ENCODE measurements around the gene SHISA6.
"Not testable (repeated sequence)": the region's sequence is repeated elsewhere in the genome, so short reads cannot be mapped to it uniquely, and the experiment has no call there.

SHISA6 gene

DNA sequence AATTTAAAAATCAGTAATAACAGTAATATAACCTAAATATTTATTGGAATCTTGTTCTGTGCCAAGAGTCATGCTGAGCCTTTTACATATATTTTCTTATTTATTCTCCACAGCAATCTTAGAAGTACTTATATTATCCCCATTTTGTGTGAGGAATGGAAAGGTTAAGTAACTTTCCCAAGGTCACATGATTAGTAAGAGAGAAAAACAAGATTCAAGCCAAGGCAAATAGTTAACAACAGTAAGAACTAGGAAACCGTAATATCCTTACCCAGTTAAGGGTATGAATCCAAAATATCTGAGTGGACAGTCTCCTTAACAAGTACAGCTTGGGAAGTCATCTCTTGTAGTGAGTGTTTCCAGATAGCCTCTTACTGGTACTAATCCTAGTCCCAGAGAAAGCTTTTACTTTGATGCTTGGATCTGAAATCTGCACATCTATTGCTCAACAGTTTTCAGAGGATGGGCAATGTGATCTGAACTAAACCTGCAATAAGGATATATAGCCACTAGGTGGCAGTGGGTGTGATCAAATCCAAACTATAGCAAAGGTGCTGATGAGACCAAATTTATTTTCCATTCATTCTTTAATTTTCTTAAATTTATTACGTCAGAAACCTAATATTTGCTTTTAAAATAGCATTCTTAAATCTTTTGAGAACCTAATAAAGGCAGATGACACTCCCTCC is 23.3 kb downstream of the SHISA6 start:
- no peak for DNase-seq (ENCODE audit: low read depth in 2 of 2, low spot score in 1 of 2)

DNA sequence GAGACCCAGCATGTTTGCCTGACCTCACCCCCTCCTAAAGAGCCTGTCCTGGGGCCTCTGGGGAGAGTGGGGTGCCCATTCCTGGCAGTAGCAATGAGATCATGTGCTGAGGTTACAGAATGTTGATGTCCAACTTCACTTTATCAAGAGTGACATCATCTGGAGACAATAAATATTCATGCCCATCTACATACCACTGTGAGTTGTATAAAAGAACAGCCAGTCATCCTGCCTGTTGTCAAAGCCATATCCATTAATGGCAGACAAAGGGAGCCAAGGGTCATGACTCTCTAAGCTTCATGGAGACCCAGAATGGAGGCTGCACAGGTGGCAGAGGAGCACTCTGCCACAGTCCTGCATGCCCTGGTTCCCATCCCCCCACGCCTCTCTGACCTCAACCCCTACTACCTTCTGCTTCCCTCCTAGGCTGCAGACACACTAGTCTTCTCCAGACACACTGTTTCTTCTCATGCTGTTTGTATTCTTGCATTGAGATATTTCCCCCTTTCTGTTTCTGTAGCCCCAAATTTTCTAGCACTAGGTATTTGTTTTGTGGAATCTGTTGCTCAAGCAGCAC is 27.1 kb downstream of the SHISA6 start:
- DNase-seq (ENCODE audit: low read depth in 2 of 2, low spot score in 1 of 2) = no peak

DNA sequence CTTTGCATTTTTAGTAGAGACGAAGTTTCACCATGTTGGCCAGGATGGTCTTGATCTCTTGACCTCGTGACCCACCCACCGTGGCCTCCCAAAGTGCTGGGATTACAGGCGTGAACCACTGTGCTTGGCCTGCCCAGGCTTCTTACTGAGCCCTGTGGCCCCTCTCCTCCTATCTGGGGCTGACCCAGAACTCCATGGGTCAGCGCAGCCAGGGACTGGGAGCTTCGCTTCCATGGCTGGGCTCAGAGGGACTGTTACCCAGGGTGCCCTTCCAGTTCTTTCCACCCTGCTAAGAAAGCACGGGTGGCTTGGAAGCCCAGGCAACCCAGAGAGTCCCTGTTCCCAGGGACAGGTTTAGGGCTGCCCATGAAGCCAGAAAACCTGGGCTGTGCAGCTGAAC is 28.2 kb downstream of the SHISA6 start:
- DNase-seq (ENCODE audit: low read depth in 2 of 2, low spot score in 1 of 2) = no peak

DNA sequence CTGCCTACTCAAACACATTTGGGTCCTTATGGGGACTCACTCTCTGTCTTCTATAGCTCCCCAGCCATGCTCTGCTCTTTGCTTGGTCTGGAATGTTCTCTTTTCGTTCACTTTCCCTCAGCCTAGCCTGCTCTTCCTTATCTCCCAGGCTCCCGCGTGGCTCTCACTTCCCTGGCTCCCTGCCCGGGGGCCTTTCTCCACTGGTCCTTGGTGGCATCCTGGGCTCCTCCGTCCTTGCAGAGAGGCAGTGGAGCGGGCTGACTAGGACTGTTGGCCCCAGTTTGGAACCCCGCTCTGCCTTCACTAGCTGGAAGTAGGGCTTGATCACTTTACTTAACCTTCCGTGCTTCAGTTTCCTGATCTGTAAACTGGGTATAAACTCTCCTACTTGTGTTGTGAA is 31.2 kb downstream of the SHISA6 start:
- no peak for DNase-seq (ENCODE audit: low read depth in 2 of 2, low spot score in 1 of 2)

DNA sequence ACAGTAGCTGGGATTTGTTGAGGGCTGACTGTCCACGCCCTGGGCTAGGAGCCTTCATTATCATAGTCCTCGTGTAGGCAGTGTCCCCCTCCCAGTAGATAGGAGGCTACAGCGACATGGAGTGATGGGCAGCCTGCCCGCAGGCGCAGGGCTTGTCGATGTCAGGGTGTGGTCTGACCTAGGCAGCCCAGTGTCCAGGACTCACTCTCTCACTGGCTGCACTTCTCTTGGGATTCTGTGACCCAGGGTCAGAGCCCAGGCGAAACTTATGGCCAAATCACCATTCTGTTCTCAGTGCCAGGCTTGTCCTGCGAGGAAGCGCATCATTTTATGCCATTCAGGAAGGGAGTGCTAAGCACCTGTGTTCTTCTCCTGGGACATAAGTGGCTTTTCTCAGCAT is 32.6 kb downstream of the SHISA6 start:
- DNase-seq (ENCODE audit: low read depth in 2 of 2, low spot score in 1 of 2) = no peak

DNA sequence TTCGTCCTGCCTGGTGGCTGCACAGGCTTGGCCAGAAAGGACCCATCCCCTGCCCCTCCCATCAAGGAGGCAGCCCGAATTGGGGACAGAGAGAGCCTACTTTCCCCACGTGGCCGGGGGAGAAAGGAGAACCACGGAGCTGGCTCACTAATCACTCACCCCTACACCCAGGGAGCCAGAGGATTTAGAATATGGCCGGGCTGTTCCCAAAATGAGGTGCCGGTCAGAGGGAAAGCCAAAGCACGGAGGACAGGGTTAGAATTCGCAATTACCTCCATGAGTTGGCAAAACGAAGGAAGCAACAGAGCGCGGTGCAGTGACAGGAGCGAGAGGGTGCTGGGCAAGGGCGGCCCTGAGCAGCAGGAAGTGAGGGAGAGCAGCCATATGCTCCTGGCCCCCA is 33.1 kb downstream of the SHISA6 start:
- DNase-seq (ENCODE audit: low read depth in 2 of 2, low spot score in 1 of 2) = no peak

DNA sequence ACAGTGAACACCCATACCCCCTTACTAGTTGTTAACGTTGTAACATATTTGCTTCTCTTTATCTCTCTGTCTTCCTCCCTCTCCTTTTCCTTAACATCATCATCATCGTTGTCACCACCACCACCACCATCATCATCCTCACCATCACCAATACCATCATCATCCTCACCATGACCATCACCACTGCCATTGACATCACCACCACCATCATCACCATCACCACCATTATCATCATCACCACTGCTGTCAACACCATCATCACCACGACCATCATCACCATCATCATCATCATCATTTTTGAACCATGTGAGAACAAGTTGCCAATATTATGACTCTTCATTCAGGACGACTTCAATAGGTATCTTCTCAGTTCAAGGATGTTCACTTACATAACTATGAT is 35.5 kb downstream of the SHISA6 start:
- no peak for DNase-seq (ENCODE audit: low read depth in 2 of 2, low spot score in 1 of 2)

DNA sequence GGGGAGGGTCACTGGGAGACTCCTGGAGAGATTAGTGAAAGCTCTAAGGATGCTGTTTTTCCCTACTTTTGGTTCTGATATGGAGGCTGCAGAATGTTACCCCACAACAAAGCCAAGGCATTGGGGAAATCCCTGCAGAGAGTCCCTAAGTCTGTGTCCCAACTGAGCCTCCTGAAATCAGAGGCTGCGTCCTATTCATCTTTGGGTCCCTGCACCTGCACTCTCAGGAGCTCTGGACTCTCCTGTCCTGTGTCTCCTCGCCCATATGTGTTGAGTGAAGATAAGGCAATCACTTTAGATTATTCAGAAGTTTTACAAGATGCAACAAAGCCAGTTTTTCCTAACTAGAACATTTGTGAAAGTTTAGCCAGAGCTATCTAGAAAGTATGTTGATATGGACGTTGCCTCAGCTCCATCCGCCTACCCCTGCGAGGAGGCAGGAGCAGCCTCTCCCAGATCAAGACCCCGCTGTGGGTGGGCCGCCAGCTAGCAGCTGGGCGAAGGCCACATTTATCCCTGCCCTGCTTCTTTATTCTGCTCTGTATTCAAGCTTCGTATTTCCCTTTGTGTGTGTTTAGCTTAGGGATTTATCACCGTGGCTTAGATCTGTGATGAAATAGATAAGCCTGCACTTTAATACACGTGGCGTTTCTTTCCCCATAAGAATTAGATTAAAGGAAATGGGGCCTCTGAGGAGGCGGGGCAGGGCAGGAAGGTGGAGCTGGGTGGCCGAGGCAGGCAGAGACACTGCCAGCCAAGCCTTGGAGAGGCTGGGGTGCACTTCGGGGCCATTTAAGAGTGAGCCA is 37.4 kb downstream of the SHISA6 start:
- DNase-seq (ENCODE audit: low read depth in 2 of 2, low spot score in 1 of 2) = no peak

DNA sequence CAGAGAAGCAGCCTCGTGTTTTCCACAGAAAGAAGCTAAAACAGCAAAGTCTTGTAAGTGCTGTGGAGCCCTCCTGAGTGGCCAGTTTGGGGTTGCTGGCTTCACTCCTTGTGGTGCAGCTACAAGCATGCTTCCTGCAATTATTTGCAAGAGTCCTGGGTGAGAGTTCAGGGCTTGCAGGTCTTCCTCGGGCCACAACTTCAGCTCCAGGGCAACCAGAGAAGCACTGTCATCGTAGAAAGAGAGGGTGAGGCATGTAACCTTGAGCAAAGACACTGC is 37.9 kb downstream of the SHISA6 start:
- no peak for DNase-seq (ENCODE audit: low read depth in 2 of 2, low spot score in 1 of 2)

DNA sequence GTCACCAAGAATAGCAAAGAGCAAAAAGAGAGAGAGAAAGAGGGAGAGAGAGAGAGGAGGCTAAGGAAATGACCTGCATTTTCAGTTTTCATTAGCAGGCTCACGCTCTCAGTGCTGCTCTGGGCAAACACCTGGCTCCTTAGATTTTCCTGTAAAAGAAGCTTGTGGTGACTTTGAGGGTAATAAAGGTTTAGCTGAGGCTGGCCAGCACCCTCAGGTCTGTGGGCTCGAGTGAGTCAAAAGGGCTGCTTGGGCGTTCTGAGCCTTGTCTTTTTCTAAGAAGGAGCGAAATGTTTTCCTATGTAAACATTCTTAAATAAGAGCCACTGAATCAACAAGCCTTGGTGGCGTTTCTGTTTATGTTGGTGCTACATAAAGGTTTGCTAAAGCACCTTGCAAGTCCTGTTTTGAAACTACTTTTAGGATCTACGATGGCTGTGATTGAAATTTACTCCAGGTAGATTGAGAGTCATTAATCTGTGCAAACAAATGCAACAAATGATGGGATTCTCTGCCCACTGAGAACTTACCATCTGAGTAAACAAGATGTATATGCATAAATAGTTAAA is 38.8 kb downstream of the SHISA6 start:
- DNase-seq (ENCODE audit: low read depth in 2 of 2, low spot score in 1 of 2) = no peak

DNA sequence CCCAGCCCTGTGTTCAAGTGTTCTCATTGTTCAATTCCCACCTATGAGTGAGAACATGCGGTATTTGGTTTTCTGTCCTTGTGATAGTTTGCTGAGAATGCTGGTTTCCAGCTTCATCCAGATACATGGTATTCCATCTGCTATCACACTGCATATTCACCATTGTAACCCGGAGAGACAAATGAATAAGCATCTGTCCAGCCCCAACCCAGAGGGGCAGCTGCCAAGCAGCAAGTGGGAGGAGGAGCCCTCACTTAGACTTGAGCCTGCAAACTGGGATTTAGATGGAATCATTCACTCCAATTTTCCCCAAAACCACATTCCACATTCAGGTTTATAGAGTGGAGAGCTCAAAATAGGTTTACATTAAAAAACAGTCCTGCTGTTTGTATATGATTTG is 41.6 kb downstream of the SHISA6 start:
- no peak for DNase-seq (ENCODE audit: low read depth in 2 of 2, low spot score in 1 of 2)

DNA sequence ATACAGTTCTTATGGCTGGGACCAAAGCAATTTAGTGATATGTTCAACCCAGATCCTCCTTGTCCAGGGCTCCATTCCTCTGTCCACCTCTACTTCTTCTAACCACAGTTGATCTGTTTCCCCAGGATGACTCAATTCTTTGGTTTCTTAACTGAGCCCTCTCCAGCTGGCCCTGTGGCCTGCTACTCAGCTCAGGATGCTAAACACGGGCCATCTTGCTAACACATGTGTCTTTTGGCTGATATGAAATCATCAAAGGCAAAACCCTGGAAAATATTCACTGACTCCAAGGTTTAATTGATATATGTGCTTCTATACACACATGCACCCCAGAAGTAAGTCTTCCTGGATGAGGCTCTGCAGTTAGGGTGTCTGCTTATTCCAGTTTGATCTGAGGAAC is 43.8 kb downstream of the SHISA6 start:
- no peak for DNase-seq (ENCODE audit: low read depth in 2 of 2, low spot score in 1 of 2)

DNA sequence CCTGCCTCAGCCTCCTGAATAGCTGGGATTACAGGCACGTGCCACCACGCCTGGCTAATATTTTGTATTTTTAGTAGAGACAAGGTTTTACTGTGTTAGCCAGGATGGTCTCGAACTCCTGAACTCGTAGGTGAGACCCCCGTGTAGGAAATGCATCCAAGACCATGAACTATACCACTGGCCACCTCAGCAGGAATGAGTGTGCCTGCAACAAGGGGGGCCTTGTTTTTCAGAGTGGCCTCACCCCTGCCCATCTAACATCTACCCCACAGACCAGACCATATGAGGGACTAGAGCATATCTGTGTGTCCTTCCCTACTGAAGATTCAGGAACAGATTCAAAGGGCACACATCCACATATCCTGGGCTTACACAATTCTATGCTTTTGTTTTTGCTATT is 44.9 kb downstream of the SHISA6 start:
- no peak for DNase-seq (ENCODE audit: low read depth in 2 of 2, low spot score in 1 of 2)

DNA sequence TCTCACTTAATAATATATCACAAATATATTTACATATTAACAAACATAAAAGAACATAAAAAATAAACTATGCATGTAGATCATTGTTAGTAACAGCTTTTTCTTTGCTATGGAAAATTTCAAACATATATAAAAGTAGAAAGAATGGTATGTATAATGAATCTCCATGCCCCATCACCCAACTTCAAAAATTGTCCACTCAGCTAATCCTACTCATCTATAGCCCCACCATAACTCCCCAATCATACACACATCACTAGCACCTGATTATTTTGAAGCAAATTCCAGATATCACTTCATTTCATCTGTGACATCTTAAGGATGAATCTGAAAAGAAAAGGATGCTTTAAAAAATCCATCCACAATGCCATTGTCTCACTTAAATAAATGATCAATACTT is 46.8 kb downstream of the SHISA6 start:
- DNase-seq (ENCODE audit: low read depth in 2 of 2, low spot score in 1 of 2) = no peak

DNA sequence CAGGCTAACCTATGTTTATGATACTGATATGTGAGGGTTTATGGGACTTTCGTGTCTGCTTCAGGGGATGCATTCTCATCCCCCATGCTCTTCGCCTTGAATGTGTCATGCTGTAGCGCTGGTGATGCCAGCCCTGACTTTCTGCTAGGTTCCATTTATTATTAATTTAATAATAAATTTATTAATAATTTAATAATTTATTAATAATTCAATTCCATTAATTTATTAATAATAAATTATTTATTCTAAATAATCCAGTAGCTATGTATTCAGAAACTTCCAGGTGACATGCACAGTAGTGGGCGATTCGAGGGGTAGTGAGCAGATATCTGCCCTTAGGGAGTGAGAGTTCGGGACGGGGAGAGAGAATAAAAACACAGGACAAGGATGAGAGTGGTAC is 49.8 kb downstream of the SHISA6 start:
- no peak for DNase-seq (ENCODE audit: low read depth in 2 of 2, low spot score in 1 of 2)

DNA sequence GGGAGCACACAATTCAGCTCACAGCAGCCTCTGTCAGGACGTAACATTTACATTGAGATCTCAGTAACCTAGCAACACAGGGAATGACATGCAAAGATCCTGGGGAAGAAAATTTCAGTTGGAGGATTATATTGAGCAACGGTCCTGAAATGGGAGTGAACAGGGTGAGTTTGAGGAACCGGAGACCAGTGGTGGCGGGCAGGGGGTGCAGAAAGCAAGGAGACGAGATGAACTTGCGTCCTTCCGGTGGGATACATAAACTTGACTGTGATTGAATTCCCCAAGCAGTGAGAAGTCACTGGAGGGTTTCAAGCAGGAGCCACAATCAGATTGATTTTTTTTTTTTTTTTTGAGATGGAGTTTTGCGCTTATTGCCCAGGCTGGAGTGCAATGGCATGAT is 51.5 kb downstream of the SHISA6 start:
- no peak for DNase-seq (ENCODE audit: low read depth in 2 of 2, low spot score in 1 of 2)

DNA sequence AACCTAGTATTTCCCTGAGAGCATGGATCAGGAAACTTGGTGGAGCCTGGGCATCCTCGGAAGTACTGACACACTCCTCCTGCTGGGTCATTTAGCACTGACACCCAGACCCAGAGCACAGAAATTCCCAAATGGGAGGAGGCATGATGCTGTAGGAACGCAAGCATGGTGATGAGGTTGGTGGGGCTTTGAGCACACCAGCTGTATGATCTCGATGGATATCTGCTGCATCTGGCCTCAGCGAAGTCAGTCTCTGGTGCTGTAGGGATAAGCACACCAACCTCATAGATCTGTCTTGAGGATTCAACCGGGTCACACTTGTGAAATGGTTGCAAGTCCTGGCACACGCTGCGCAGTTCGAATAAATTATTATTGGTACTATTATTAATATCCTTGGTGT is 52.5 kb downstream of the SHISA6 start:
- DNase-seq (ENCODE audit: low read depth in 2 of 2, low spot score in 1 of 2) = no peak

DNA sequence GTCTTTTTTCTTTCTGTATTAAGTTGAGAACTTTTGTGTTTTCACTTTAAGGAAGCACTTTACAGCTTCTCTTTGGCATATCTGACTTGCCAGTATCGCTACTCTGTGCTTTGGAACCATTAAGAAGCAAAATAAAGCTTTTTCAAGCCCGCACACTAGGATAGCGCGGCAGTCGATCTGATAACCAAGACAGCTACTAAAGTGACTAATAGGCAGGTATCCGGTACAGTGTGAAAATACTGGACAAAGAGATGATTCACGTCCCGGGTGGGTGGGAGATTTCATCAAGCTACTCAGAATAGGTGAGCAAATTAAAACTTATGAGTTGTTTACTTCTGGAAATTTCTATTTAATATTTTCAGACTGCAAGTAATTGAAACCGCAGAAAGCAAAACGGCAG is 53.8 kb downstream of the SHISA6 start:
- no peak for DNase-seq (ENCODE audit: low read depth in 2 of 2, low spot score in 1 of 2)

DNA sequence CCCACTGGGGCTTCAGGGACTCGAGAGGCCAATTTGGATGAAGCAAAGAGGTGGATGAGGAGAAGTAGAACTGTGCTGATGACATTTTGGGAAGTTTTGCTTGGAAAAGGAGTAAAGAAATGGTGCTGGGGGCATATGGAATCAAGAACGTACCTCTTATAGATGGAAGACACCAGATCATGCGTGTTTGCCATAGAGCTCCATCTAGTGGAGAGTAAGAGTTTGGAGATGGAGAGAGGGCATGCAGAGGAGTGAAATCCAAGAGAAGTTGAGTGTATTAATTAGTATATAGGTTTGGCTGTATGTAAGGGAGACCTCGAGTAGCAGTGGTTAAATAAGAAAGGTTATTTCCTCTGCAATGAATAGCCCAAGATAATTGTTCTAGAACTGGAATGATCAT is 56.0 kb downstream of the SHISA6 start:
- no peak for DNase-seq (ENCODE audit: low read depth in 2 of 2, low spot score in 1 of 2)

DNA sequence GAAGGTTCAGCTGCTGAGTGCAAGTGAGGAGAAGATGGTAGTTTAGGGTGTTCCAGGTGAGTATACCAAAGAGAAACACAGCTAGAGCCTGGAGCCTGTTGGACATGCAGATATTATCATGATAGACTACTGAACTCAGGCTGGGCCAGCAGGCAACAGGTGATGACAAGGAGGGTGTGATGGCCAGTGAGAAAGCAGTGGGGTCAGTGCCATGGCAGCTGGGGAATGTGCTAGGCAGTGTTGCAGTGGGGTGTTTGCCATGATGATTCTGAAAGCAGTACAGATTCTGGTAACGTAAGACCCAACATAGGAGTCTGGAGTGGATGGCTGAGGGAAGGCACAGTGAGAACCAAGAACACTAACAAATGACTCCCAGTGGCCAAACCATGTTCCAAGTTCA is 57.4 kb downstream of the SHISA6 start:
- DNase-seq (ENCODE audit: low read depth in 2 of 2, low spot score in 1 of 2) = no peak

DNA sequence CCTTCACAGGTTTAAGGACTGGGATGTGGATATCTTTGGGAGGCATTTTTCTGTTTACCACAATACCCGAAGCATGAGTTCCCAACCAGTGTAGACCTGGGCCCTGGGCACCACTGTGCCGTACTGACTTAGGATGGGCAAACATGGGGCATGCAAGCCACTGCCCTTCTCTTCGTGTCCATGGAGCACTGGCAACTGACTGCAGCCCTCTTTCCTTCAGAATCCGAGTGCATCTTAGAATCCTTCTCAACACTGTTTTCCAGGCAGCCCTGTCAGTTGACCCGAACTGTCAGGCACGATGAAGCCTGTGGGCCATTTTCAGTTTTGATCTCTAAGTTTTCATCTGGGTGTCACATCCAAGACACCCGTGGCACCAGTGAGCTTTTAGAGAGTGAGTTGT is 59.2 kb downstream of the SHISA6 start:
- DNase-seq (ENCODE audit: low read depth in 2 of 2, low spot score in 1 of 2) = no peak

DNA sequence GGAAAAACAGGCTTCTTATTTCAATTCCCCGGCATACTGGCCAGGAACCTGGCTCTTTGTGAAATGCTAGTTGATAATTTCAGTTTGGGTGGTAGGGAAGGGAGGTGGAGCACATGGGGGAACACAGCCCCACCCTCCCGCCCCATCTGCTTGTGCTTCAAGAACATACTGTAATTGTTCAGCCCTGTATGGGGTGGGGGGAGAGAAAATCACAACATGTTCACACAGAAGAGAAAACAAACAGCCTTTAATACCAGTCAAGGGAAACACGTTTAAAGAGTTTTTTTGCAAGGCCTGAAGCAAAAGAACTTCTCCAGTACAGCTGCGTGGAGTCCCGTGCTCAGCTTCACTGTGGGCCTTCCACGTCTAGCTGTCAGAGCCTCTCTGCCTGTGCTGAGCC is 59.7 kb downstream of the SHISA6 start:
- no peak for DNase-seq (ENCODE audit: low read depth in 2 of 2, low spot score in 1 of 2)

DNA sequence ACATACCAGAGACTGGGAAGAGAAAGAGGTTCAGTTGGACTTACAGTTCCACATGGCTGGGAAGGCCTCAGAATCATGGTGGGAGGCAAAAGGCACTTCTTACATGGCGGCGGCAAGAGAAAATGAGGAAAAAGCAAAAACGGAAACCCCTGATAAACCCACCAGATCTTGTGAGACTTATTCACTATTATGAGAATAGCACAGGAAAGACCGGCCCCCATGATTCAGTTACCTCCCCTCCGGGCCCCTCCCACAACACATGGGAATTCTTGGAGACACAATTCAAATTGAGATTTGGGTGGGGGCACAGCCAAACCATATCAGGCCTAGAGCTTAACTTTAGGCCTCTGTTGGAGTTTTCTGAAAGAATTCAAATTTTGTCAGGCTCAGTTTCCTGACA is 60.9 kb downstream of the SHISA6 start:
- DNase-seq (ENCODE audit: low read depth in 2 of 2, low spot score in 1 of 2) = not testable (repeated sequence)

Data from stimulated activated CD8-positive, alpha-beta memory T cell treated with anti-CD3 and anti-CD28 coated beads, Interleukin-4, amount 100 ng/mL, for 1 hour (primary cell).